Measurements from ENCODE around the gene ZBED5.
"Not testable (repeated sequence)": the region's sequence is repeated elsewhere in the genome, so short reads cannot be mapped to it uniquely, and the experiment has no call there.

The ZBED5 gene

GRCh38 chr11:10838083-10838482, 19.8 kb downstream of the ZBED5 start:
- DNase-seq (ENCODE audit: low read depth): no peak

- DNase-seq (ENCODE audit: low read depth): not testable (repeated sequence)
Observed at GRCh38 chr11:10836884-10837283, 21.0 kb downstream of the ZBED5 start.

DNA sequence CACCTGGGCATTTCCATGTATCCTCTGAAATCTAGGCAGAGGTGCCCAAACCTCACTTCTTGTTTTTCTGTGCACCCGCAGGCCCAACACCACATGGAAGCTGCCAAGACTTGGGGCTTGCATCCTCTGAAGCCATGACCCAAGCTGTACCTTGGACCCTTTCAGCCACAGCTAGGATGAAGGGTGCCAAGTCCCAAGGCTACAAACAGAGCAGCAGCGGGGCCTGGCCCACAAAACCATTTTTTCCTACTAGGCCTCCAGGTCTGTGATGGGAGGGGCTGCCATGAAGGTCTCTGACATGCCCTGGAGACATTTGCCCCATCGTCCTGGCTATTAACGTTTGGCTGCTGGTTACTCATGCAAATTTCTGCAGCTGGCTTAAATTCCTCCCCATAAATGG, 28.7 kb downstream of the ZBED5 start:
- DNase-seq (ENCODE audit: low read depth): no peak

- no peak for DNase-seq (ENCODE audit: low read depth)
Observed at GRCh38 chr11:10828402-10828801, 29.5 kb downstream of the ZBED5 start.

DNA sequence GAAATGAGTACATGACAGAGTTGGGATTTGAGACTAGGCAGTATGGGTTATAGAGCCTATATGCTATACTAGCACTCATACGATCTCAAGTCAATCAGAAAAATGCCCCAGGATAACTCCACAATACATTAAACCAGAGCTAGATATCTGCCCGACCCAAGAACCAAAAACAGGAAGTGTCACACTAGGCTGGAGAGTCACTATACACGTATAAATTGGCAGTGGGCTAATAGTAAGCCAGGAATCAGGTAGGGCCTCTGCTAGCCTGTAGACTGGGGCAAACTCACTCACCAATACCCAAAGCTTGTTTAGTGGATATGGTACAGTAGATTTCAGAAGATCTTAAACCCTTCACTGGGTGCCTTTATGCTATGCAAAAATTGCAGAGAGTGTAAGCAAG, 33.0 kb downstream of the ZBED5 start:
- no peak for DNase-seq (ENCODE audit: low read depth)

DNA sequence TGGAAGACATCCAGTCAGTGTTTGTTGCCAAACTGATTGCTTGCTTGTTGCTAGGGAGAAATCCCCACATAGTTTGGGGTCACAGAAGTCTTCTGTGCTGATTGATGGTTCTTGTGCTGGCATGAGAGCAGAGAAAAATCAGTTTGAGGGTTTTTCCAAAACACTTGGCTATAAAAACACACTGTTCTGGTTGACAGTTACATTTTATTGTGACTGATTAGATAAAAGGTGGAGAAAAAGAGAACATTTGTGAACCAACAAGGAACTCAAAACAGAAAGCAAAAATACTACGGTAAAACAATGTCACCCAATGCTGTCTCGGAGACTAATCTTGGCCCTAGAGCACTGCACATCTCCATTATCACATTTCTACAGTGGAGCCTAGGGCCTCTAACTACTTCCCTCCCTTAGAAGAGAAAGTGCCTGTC, 34.7 kb downstream of the ZBED5 start:
- DNase-seq (ENCODE audit: low read depth): no peak

DNA sequence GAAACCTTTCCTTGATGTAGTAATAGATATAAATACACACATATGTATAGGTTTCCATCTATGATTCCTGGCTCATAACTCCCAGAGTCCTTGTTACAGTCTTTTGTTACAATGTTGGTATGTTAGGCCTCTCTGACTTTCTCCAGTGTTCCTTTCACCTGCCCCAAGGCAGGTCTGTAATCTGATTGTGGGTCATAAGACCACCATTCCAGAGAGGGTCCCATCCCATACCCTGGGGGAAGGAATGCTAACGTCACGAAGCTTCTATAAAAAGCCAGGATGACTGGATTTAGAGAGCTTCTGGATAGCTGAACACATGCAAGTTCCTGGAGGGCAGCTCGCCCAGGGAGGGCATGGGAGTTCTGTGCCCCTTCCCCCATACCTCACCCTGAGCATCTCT, 35.4 kb downstream of the ZBED5 start:
- DNase-seq (ENCODE audit: low read depth): not testable (repeated sequence)

DNA sequence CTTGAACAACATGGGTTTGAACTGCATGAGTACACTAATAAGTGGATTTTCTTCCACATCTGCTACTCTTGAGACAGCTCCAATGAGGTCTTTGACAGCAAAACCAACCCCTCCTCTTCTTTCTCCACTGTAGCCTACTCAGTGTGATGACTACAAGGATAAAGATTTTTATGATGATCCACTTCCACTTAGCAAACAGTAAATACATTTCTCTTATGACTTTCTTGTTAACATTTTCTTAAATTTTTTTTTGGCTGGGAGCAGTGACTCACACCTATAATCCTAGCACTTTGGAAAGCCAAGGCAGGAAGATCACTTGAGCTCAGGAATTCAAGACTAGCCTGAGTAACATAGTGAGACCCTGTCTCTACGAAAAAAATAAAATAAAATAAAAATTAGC, 39.3 kb downstream of the ZBED5 start:
- DNase-seq (ENCODE audit: low read depth): peak; percentile 94

DNA sequence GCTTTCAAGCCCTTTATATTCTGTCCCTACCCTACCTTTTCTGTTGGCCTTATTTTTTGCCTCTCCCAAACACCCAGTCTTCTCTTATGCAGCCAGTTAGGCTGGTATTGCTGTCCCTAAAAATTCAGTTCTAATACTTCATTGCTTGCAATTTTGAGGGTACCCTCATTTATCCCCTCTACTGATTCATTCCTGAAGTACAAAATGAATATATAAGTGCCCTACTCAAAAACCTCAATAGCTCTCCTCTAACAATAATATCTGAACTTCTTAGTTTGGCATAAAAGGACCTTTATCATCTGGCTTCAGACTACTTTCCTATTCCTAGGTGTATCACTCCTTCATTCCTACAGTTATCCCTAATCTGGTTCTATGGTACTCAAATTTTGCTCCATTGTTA, 43.9 kb downstream of the ZBED5 start:
- no peak for DNase-seq (ENCODE audit: low read depth)

- peak; percentile 64 for DNase-seq (ENCODE audit: low read depth)
Observed at GRCh38 chr11:10809373-10810160, 48.3 kb downstream of the ZBED5 start.

DNA sequence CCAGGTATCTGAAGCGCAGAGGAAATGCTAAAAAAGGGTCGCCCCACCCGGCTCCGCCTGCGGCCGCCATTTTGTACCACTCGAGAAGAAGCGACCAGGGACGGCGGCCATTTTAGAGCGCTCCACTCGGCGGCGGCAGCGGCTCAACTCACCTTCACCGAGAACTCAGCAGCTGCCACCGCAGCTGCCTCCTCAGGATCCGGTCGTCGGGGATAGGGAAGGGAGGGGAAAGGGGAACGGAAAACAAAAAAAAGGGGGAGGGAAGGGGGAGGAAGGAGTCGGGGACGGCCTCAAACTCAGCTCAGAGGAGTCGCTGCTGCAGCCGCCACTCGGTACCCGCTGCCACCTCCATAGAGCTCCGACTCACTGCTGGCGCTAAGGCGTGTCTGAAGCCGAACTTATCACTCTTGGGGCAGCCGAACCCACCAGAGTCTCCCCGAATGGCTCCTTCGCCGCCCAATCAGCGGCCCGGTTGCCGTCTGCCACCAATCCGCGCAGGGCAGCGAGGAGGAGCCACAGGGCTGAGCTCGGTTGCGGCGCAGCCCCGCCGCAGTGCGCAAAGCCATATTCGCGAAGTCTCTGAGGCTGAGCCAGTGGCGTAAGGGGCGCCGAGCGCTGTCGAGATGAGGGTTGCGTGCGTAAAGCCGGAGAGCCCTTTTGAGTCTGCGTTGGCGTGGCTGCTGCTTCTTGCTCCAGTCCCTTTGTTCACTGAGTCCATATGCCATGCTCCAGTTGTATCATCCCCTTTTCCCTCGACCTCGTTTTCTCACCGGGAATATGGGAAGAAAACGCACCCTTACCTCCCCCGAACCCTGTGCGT, 49.1 kb downstream of the ZBED5 start, which contains the start of gene EIF4G2:
EIF4G2 (minus strand) TSS at position 374 of the 820 bp plus-strand sequence.
- DNase-seq (ENCODE audit: low read depth): peak; percentile 94

- DNase-seq (ENCODE audit: low read depth): no peak
Observed at GRCh38 chr11:10808235-10808552, 49.7 kb downstream of the ZBED5 start.

- no peak for DNase-seq (ENCODE audit: low read depth)
Observed at GRCh38 chr11:10807493-10808234, 50.2 kb downstream of the ZBED5 start.

DNA sequence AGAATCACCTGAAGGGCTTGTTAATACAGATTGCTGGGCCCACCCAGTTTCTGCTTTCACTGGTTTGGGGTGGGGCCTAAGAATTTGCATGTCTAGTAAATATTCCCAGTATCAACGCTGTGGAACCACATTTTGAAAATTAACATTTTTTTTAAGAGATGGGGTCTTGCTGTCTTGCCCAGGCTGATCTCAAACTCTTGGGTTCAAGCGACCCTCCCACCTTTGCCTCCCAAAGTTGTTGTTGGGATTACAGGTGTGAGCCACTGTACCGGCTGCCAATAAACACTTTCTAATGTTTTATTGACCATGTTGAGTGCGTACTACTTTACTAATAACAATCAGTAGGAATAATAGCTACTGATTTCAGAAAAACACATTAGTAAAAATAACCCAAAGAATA, 51.6 kb downstream of the ZBED5 start:
- DNase-seq (ENCODE audit: low read depth): no peak

DNA sequence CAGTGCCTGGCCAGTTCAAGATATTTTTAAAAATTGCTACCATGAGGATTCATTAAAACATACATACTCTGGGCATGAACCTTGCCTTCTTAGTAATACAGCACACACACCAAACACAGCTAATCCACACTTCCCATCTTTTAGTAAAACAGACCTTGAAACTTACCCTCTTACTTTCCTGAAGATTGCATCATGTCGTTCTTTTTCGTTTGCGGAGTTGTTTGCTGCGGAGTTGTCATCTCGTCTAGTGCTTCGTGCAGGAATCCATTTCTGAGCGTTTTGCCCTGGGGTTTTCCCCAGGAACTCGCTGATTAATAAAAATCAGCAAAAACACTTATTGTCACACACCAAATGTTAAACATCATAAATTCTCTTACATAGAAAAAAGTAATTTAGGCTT, 52.1 kb downstream of the ZBED5 start:
- DNase-seq (ENCODE audit: low read depth): no peak

DNA sequence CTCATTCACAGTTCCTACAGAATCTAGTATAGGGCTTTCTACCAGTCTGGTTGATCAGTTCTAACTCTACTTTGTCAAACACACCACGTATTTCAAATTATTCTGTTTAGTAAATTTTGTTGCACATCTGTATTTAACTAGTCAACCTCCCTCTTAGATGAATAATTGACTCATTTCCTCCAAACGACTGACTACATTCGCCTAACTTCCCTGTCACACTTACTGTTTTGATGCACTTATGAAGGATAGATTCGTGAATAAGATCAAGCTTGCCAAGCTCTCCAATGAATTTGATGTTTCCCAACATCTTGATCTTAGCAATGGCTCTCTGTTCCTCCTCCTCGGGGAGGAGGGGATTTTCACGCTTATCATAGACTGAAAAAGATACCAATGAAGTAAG, 54.2 kb downstream of the ZBED5 start:
- no peak for DNase-seq (ENCODE audit: low read depth)

All from HS-5 (cell line).